Nephron (organoid): ENCODE data around the gene CCDC192.
"Not testable (repeated sequence)": the region's sequence is repeated elsewhere in the genome, so short reads cannot be mapped to it uniquely, and the experiment has no call there.

Experiments
- H3K27ac Mint-ChIP-seq, 3 experiments: 2 replicates each; pipeline ENCODE4 v1.8.0; 2020; ENCODE audit warnings: mixed read lengths in 3 of 3, mild to moderate bottlenecking in 2 of 3, moderate library complexity in 1 of 3
- H3K27me3 Mint-ChIP-seq: 2 replicates; pipeline ENCODE4 v1.8.0; 2021; ENCODE audit warnings: low read depth, mild to moderate bottlenecking, moderate library complexity, mixed read lengths
- H3K36me3 Mint-ChIP-seq: 2 replicates; pipeline ENCODE4 v1.8.0; 2020; ENCODE audit warnings: low read depth, mixed read lengths
- H3K4me1 Mint-ChIP-seq: 2 replicates; pipeline ENCODE4 v1.8.0; 2020; ENCODE audit warnings: mixed read lengths
- H3K4me3 Mint-ChIP-seq, 3 experiments: 2 replicates each; pipeline ENCODE4 v1.8.0; 2020; ENCODE audit warnings: mild to moderate bottlenecking in 3 of 3, mixed read lengths in 3 of 3, moderate library complexity in 2 of 3
- H3K9me3 Mint-ChIP-seq: 2 replicates; pipeline ENCODE4 v1.8.0; 2020; ENCODE audit warnings: mixed read lengths
- TF ChIP-seq, protein P1 (sequence below), 3 experiments: fragments of 200-600 bp; sonication (generic); IDR thresholded peaks; one replicate each; pipeline ENCODE4 v1.5.0; 2021; ENCODE audit warnings: antibody characterized with exemption in 3 of 3; ENCODE audit not compliant: unreplicated experiment in 3 of 3

The CCDC192 gene

DNA sequence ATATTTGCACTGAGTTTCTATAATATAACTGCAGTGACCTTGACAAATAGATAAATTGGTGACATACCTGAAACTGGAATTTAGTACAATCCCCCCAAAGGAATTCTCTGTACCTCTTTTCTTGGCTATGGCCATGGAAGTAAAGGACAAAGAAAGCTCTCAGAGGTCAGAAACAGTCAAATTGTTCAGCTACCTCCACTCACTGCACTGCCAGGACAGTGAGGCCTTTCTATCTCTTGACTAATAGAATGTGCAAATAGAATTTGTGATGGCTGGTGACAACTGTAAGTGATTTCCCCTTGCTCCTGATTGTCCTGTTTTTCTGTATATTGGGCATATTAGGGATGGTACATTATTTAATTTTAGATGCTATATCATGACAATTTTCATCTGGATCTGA, 67.1 kb downstream of the CCDC192 start:
- H3K4me1 Mint-ChIP-seq = peaks cover 9% of the 10 kb centered on the region
- H3K36me3 Mint-ChIP-seq = no peaks in the 10 kb centered on the region
- H3K27me3 Mint-ChIP-seq = no peaks in the 10 kb centered on the region
- no peak overlapping the region for H3K4me3 Mint-ChIP-seq
- no peaks in the 10 kb centered on the region for H3K9me3 Mint-ChIP-seq
- TF ChIP-seq, protein P1, sequence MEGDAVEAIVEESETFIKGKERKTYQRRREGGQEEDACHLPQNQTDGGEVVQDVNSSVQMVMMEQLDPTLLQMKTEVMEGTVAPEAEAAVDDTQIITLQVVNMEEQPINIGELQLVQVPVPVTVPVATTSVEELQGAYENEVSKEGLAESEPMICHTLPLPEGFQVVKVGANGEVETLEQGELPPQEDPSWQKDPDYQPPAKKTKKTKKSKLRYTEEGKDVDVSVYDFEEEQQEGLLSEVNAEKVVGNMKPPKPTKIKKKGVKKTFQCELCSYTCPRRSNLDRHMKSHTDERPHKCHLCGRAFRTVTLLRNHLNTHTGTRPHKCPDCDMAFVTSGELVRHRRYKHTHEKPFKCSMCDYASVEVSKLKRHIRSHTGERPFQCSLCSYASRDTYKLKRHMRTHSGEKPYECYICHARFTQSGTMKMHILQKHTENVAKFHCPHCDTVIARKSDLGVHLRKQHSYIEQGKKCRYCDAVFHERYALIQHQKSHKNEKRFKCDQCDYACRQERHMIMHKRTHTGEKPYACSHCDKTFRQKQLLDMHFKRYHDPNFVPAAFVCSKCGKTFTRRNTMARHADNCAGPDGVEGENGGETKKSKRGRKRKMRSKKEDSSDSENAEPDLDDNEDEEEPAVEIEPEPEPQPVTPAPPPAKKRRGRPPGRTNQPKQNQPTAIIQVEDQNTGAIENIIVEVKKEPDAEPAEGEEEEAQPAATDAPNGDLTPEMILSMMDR (IDR thresholded peaks at IDR 0.05; ENCODE audit: unreplicated experiment in 3 of 3) = no peak
- no peak overlapping the region for H3K27ac Mint-ChIP-seq

DNA sequence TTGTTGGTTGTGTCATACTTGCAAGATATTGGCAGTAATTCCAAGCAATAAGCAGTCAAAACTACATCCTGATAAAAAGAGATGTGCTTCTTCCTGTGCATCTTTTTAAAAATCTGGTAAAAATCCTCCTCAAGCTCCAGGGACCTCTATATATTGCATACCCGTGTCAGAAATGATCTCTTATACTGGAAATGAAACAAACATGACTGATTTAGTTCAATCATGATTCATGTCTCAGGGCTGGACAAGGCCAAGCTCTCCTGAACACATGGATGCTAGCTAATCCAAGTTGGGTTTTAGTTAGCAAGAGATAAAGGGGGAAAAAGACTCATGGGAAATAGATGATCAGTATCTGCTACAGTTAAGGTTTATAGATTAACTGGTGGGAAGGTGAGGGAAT, 69.3 kb downstream of the CCDC192 start:
- TF ChIP-seq, protein P1 (IDR thresholded peaks at IDR 0.05; ENCODE audit: unreplicated experiment in 3 of 3) = no peak
- H3K4me1 Mint-ChIP-seq = no peaks in the 10 kb centered on the region
- H3K4me3 Mint-ChIP-seq = no peak overlapping the region
- no peaks in the 10 kb centered on the region for H3K27me3 Mint-ChIP-seq
- no peaks in the 10 kb centered on the region for H3K36me3 Mint-ChIP-seq
- peaks cover 11% of the 10 kb centered on the region for H3K9me3 Mint-ChIP-seq
- no peak overlapping the region for H3K27ac Mint-ChIP-seq

DNA sequence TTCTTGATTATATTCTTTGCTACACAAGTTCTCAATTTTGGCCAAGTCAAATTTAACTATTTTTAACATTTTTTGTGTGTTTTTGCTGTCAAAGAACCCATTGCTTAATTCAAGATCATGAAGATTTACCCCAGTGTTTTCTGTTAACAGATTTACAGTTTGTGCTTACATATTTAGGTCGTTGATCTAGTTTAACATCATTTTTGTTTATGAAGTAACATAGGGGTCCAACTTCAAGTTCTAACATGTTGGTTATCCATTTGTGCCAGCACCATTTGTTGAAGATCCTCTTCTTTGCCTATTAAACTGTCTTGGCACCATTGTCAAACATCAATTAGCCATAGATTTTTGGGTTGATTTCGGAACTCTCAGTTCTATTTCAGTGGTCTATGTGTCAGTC, 71.0 kb downstream of the CCDC192 start:
- H3K9me3 Mint-ChIP-seq = peaks cover 24% of the 10 kb centered on the region
- H3K36me3 Mint-ChIP-seq = no peaks in the 10 kb centered on the region
- no peaks in the 10 kb centered on the region for H3K4me1 Mint-ChIP-seq
- no peak overlapping the region for H3K4me3 Mint-ChIP-seq
- no peak overlapping the region for H3K27ac Mint-ChIP-seq
- TF ChIP-seq, protein P1 (IDR thresholded peaks at IDR 0.05; ENCODE audit: unreplicated experiment in 3 of 3) = no peak
- H3K27me3 Mint-ChIP-seq = no peaks in the 10 kb centered on the region

DNA sequence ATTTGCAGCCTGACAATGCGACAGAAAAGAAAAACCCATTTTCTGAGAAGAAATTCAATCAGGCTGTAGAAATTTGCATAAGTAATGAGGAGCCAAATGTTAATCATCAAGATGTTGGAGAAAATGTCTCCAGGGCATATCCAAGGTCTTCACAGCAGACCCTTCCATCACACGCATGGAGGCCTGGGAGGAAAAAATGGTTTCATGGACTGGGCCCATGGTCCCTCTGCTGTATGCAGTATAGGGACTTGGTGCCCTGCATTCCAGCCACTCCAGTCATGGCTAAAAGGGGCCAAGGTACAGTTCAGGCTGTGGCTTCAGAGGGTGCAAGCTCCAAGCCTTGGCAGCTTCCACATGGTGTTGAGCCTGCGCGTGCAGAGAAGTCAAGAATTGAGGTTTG, 73.3 kb downstream of the CCDC192 start:
- H3K4me1 Mint-ChIP-seq = no peaks in the 10 kb centered on the region
- H3K36me3 Mint-ChIP-seq = no peaks in the 10 kb centered on the region
- peaks cover 35% of the 10 kb centered on the region for H3K9me3 Mint-ChIP-seq
- H3K27me3 Mint-ChIP-seq = no peaks in the 10 kb centered on the region
- H3K4me3 Mint-ChIP-seq = no peak overlapping the region
- TF ChIP-seq, protein P1 (IDR thresholded peaks at IDR 0.05; ENCODE audit: unreplicated experiment in 3 of 3) = no peak
- no peak overlapping the region for H3K27ac Mint-ChIP-seq

DNA sequence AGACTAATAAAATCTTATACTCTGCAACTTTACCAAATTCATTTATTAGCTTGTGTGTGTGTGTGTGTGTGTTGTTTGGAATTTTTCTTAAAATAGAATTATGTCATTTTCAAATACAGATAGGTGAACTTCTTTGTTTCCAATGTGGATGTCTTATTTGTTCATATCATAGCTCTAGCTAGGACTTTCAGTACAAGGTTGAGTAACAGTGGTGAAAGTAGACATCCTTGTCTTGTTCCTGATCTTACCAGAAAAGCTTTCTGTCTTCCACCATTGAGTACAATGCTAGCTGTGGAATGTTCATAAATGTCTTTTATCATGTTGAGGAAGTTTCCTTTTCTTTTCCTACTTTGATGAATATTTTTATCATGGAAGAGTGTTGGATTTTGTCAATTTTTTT, 74.8 kb downstream of the CCDC192 start:
- Mint-ChIP-seq H3K4me3 (no peak overlapping the region), H3K9me3 (peaks cover 43% of the 10 kb centered on the region), H3K27me3 (peaks cover 3% of the 10 kb centered on the region), H3K4me1 (no peaks in the 10 kb centered on the region), H3K36me3 (no peaks in the 10 kb centered on the region), H3K27ac (no peak overlapping the region)
- TF ChIP-seq, protein P1 (IDR thresholded peaks at IDR 0.05; ENCODE audit: unreplicated experiment in 3 of 3) = no peak

DNA sequence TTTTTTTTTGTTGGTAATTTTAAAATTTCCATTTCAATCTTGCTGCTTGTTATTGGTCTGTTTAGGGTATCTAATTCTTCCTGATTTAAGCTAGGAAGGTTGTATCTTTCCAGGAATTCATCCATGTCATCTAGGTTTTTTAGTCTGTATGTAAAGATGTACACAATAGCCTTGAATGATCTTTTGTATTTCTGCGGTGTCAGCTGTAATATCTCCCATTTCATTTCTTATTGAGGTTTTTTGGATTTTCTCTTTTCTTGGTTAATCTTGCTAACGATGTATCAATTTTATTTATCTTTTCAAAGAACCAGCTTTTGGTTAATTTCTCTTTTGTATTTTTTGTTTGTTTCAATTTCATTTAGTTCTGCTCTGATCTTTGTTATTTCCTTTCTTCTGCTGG, 79.3 kb downstream of the CCDC192 start:
- H3K27me3 Mint-ChIP-seq, H3K36me3 Mint-ChIP-seq, H3K27ac Mint-ChIP-seq, H3K4me1 Mint-ChIP-seq, H3K4me3 Mint-ChIP-seq: not testable (repeated sequence)
- H3K9me3 Mint-ChIP-seq = peaks cover 37% of the 10 kb centered on the region
